ENCODE data around the gene TGFA. TPM values are rescaled to one million over a fixed set of nuclear protein-coding genes. Genes with fewer than 3 reads are reported as not detected.

Gene TGFA
- total and polyA plus RNA-seq, 2 donors (not counting 1 experiment from before 2014, with no cell fraction given): 0.06 TPM; not detected in 1

GRCh38 chr2:70546885-70547284 is 6.7 kb downstream of the TGFA start:
- H2AFZ ChIP-seq (ENCODE audit: low read length): no peak overlapping the region
- TF ChIP-seq EZH2 (IDR thresholded peaks at IDR 0.05; ENCODE audit: low read length, missing control alignments) (no peak), CTCF (conservative IDR thresholded peaks at IDR 0.05 in 1 of 2, IDR thresholded peaks at IDR 0.05 in 1 of 2; ENCODE audit: low read depth in 1 of 2, low read length in 2 of 2) (no peak)
- no peaks in the 10 kb centered on the region for H3K9me3 ChIP-seq (ENCODE audit: control insufficient read depth, insufficient read depth, low read depth, low read length)
- H3K27me3 ChIP-seq (ENCODE audit: control insufficient read depth, insufficient read depth, low read length): peaks cover 2% of the 10 kb centered on the region
- no peak overlapping the region for H3K4me2 ChIP-seq (ENCODE audit: extremely low read depth, insufficient read depth, low read length)
- DNase-seq (ENCODE audit: low read depth in 2 of 2): no peak
- no peak overlapping the region for H3K27ac ChIP-seq (ENCODE audit: insufficient read depth, low read length)
- H3K9ac ChIP-seq (ENCODE audit: insufficient read depth, low read length): no peak overlapping the region
- no peak overlapping the region for H3K4me3 ChIP-seq (replicated peaks in 1 of 4; ENCODE audit: control extremely low read depth in 1 of 4, insufficient read depth in 1 of 4, low read depth in 3 of 4, low read length in 4 of 4)
- no peaks in the 10 kb centered on the region for H4K20me1 ChIP-seq (ENCODE audit: control insufficient read depth, extremely low read depth, insufficient read depth, low read length)
- H3K79me2 ChIP-seq (ENCODE audit: control insufficient read depth, insufficient read depth, low read length): no peaks in the 10 kb centered on the region
- no peaks in the 10 kb centered on the region for H3K4me1 ChIP-seq (ENCODE audit: control insufficient read depth, extremely low read depth, insufficient read depth, low read length)
- no peaks in the 10 kb centered on the region for H3K36me3 ChIP-seq (ENCODE audit: control insufficient read depth, insufficient read depth, low read length)

GRCh38 chr2:70546376-70546775 is 7.2 kb downstream of the TGFA start:
- no peak for TF ChIP-seq CTCF (conservative IDR thresholded peaks at IDR 0.05 in 1 of 2, IDR thresholded peaks at IDR 0.05 in 1 of 2; ENCODE audit: low read depth in 1 of 2, low read length in 2 of 2)
- no peak for TF ChIP-seq EZH2 (IDR thresholded peaks at IDR 0.05; ENCODE audit: low read length, missing control alignments)
- H3K4me2 ChIP-seq (ENCODE audit: extremely low read depth, insufficient read depth, low read length): no peak overlapping the region
- no peaks in the 10 kb centered on the region for H3K9me3 ChIP-seq (ENCODE audit: control insufficient read depth, insufficient read depth, low read depth, low read length)
- no peak overlapping the region for H3K4me3 ChIP-seq (replicated peaks in 1 of 4; ENCODE audit: control extremely low read depth in 1 of 4, insufficient read depth in 1 of 4, low read depth in 3 of 4, low read length in 4 of 4)
- H3K79me2 ChIP-seq (ENCODE audit: control insufficient read depth, insufficient read depth, low read length): no peaks in the 10 kb centered on the region
- no peak overlapping the region for H2AFZ ChIP-seq (ENCODE audit: low read length)
- no peaks in the 10 kb centered on the region for H3K27me3 ChIP-seq (ENCODE audit: control insufficient read depth, insufficient read depth, low read length)
- no peak for DNase-seq (ENCODE audit: low read depth in 2 of 2)
- no peak overlapping the region for H3K27ac ChIP-seq (ENCODE audit: insufficient read depth, low read length)
- no peaks in the 10 kb centered on the region for H3K4me1 ChIP-seq (ENCODE audit: control insufficient read depth, extremely low read depth, insufficient read depth, low read length)
- no peak overlapping the region for H3K9ac ChIP-seq (ENCODE audit: insufficient read depth, low read length)
- H4K20me1 ChIP-seq (ENCODE audit: control insufficient read depth, extremely low read depth, insufficient read depth, low read length): no peaks in the 10 kb centered on the region
- no peaks in the 10 kb centered on the region for H3K36me3 ChIP-seq (ENCODE audit: control insufficient read depth, insufficient read depth, low read length)

GRCh38 chr2:70541481-70542020 is 12.1 kb downstream of the TGFA start:
- H3K4me1 ChIP-seq (ENCODE audit: control insufficient read depth, extremely low read depth, insufficient read depth, low read length): no peaks in the 10 kb centered on the region
- H2AFZ ChIP-seq (ENCODE audit: low read length): no peak overlapping the region
- no peak overlapping the region for H3K4me2 ChIP-seq (ENCODE audit: extremely low read depth, insufficient read depth, low read length)
- TF ChIP-seq CTCF (conservative IDR thresholded peaks at IDR 0.05 in 1 of 2, IDR thresholded peaks at IDR 0.05 in 1 of 2; ENCODE audit: low read depth in 1 of 2, low read length in 2 of 2) (no peak), EZH2 (IDR thresholded peaks at IDR 0.05; ENCODE audit: low read length, missing control alignments) (no peak)
- no peaks in the 10 kb centered on the region for H4K20me1 ChIP-seq (ENCODE audit: control insufficient read depth, extremely low read depth, insufficient read depth, low read length)
- H3K27ac ChIP-seq (ENCODE audit: insufficient read depth, low read length): no peak overlapping the region
- H3K9ac ChIP-seq (ENCODE audit: insufficient read depth, low read length): no peak overlapping the region
- no peaks in the 10 kb centered on the region for H3K36me3 ChIP-seq (ENCODE audit: control insufficient read depth, insufficient read depth, low read length)
- H3K4me3 ChIP-seq (replicated peaks in 1 of 4; ENCODE audit: control extremely low read depth in 1 of 4, insufficient read depth in 1 of 4, low read depth in 3 of 4, low read length in 4 of 4): no peak overlapping the region
- no peaks in the 10 kb centered on the region for H3K9me3 ChIP-seq (ENCODE audit: control insufficient read depth, insufficient read depth, low read depth, low read length)
- no peaks in the 10 kb centered on the region for H3K79me2 ChIP-seq (ENCODE audit: control insufficient read depth, insufficient read depth, low read length)
- no peaks in the 10 kb centered on the region for H3K27me3 ChIP-seq (ENCODE audit: control insufficient read depth, insufficient read depth, low read length)
- peak in 1 of 2 donors; percentile 53 for DNase-seq (ENCODE audit: low read depth in 2 of 2)

All from fibroblast of lung (primary cell).